GM23248 (cell line): ENCODE results near the gene TPGS1. TPM values are rescaled to one million over a fixed set of nuclear protein-coding genes. Genes with fewer than 3 reads are reported as not detected.

Experiments used
- DNase-seq: peaks from one replicate; pipeline ENCODE4 v3.0.0-alpha.2; 2015
- H2AFZ ChIP-seq: fragments of 200-600 bp; sonication (generic); 2 replicates; pipeline ENCODE4 v1.6.1; 2016; ENCODE audit warnings: antibody characterized with exemption
- H3F3A ChIP-seq: fragments of 200-600 bp; sonication (generic); 2 replicates; pipeline ENCODE4 v1.6.1; 2016; ENCODE audit warnings: mild to moderate bottlenecking, antibody characterized with exemption, mixed run types; ENCODE audit not compliant: insufficient read depth
- H3K27ac ChIP-seq: fragments of 200-600 bp; sonication (generic); 2 replicates; pipeline ENCODE4 v1.5.1; 2016; ENCODE audit warnings: mild to moderate bottlenecking
- H3K27me3 ChIP-seq: fragments of 200-600 bp; sonication (generic); replicated peaks from 2 replicates; pipeline ENCODE4 v1.6.1; 2016; ENCODE audit warnings: mild to moderate bottlenecking; ENCODE audit not compliant: insufficient read depth
- H3K36me3 ChIP-seq: fragments of 200-600 bp; sonication (generic); 2 replicates; pipeline ENCODE4 v1.6.1; 2016; ENCODE audit warnings: low read depth, mild to moderate bottlenecking
- H3K4me1 ChIP-seq: fragments of 200-600 bp; sonication (generic); 2 replicates; pipeline ENCODE4 v1.6.1; 2016; ENCODE audit warnings: mild to moderate bottlenecking; ENCODE audit not compliant: insufficient read depth
- H3K4me2 ChIP-seq: fragments of 200-600 bp; sonication (generic); one replicate; pipeline ENCODE4 v1.6.1; 2016; ENCODE audit warnings: mild to moderate bottlenecking; ENCODE audit not compliant: unreplicated experiment
- H3K4me3 ChIP-seq: fragments of 200-600 bp; sonication (generic); 2 replicates; pipeline ENCODE4 v1.5.1; 2016; ENCODE audit warnings: mild to moderate bottlenecking
- H3K79me2 ChIP-seq: fragments of 200-600 bp; sonication (generic); 2 replicates; pipeline ENCODE4 v1.6.1; 2016; ENCODE audit warnings: mild to moderate bottlenecking; ENCODE audit not compliant: insufficient read depth
- H3K9ac ChIP-seq: fragments of 200-600 bp; sonication (generic); 2 replicates; pipeline ENCODE4 v1.6.1; 2016; ENCODE audit warnings: mild to moderate bottlenecking
- H3K9me2 ChIP-seq: fragments of 200-600 bp; sonication (generic); 2 replicates; pipeline ENCODE4 v1.6.1; 2016; ENCODE audit warnings: mixed run types, mild to moderate bottlenecking, moderate library complexity; ENCODE audit not compliant: insufficient read depth
- H3K9me3 ChIP-seq: fragments of 200-600 bp; sonication (generic); one replicate; pipeline ENCODE4 v1.6.1; 2017; ENCODE audit warnings: low read depth
- H4K20me1 ChIP-seq: fragments of 200-600 bp; sonication (generic); 2 replicates; pipeline ENCODE4 v1.6.0; 2016; ENCODE audit not compliant: insufficient read depth
- EZH2 ChIP-seq: fragments of 200-600 bp; sonication (generic); IDR thresholded peaks from 2 replicates; pipeline ENCODE4 v1.6.1; 2018; ENCODE audit warnings: antibody characterized with exemption, mild to moderate bottlenecking; ENCODE audit not compliant: insufficient read depth, poor library complexity, severe bottlenecking
- EZH2phosphoT487 ChIP-seq: fragments of 200-600 bp; sonication (generic); IDR thresholded peaks from 2 replicates; pipeline ENCODE4 v1.6.1; 2018; ENCODE audit warnings: antibody characterized with exemption, moderate library complexity, mild to moderate bottlenecking, low read depth; ENCODE audit not compliant: insufficient read depth
- WGBS, 2 experiments: methylation state at CpG; one replicate each; pipeline ENCODE4 v1.1.6; 2015 to 2017; ENCODE audit warnings: low lambda C conversion rate in 2 of 2, low coverage in 1 of 2; ENCODE audit errors: missing lambda C conversion rate in 2 of 2; 5-methylcytosine and 5-hydroxymethylcytosine counted together
- in situ Hi-C: fragments of 300-500 bp; cut with MboI; formaldehyde crosslinking; loops from 2 replicates; pipeline ENCODE4 v1.15.0; 2020
- polyA plus RNA-seq: library from polyadenylated mRNA; unstranded; fragments of >200 nt; fragmentation: Nextera tagmentation; extraction: Ambion mirVana; gene quantifications from 2 replicates; pipeline ENCODE4 v1.2.1, GENCODE V29; 2016
- total RNA-seq: library from RNA; depleted of rRNA; stranded (reverse); fragments of >200 nt; shearing (Covaris generic); gene quantifications from 2 replicates; pipeline ENCODE4 v1.2.3, GENCODE V29; 2014

TPGS1 gene
- total and polyA plus RNA-seq, 2 experiments from 2014 or later = 22.0 to 60.5 TPM

GRCh38 chr19:463483-464207 is 43.7 kb upstream of the TPGS1 start:
- H2AFZ ChIP-seq = no peak overlapping the region
- no peak for DNase-seq
- no peak for TF ChIP-seq EZH2
- TF ChIP-seq EZH2phosphoT487 = no peak
- no peak overlapping the region for H3K4me3 ChIP-seq
- no peak overlapping the region for H3K27ac ChIP-seq
- H3K36me3 ChIP-seq = no peaks in the 10 kb centered on the region
- H3K4me2 ChIP-seq = no peak overlapping the region
- H3K9ac ChIP-seq = no peak overlapping the region
- no peaks in the 10 kb centered on the region for H3K4me1 ChIP-seq
- peaks cover 19% of the 10 kb centered on the region for H3K27me3 ChIP-seq
- no peaks in the 10 kb centered on the region for H3K79me2 ChIP-seq
- in situ Hi-C loops = no loop called here
- no peaks in the 10 kb centered on the region for H3K9me2 ChIP-seq
- no peaks in the 10 kb centered on the region for H3K9me3 ChIP-seq
- WGBS, 2 experiments = 72 to 73% methylated on average over 22 to 35 of the region's 35 CpGs
- no peaks in the 10 kb centered on the region for H3F3A ChIP-seq
- no peaks in the 10 kb centered on the region for H4K20me1 ChIP-seq

DNA sequence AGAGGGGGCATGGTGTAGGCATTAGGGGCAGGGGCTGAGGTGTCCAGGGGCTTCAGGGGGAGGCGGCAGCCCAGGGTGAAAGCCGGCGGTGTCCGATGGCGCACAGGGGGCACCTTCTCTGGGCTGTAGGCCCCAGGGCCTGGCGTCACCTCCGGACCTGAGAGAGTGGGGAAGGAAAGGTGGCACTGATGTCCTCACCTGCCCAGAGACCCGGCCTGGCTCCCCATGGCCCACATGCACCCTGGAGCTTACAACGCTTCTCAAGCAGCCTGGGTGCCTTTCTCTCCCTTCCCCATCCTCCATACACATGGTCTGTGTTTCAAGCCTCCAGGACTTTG is 43.1 kb upstream of the TPGS1 start:
- H3K79me2 ChIP-seq = no peaks in the 10 kb centered on the region
- in situ Hi-C loops = no loop called here
- no peaks in the 10 kb centered on the region for H3K9me2 ChIP-seq
- H4K20me1 ChIP-seq = no peaks in the 10 kb centered on the region
- no peak overlapping the region for H3K9ac ChIP-seq
- H3K27ac ChIP-seq = no peak overlapping the region
- H3K36me3 ChIP-seq = no peaks in the 10 kb centered on the region
- no peak overlapping the region for H2AFZ ChIP-seq
- 64 to 72% methylated on average over 7 to 8 of the region's 9 CpGs for WGBS, 2 experiments
- TF ChIP-seq EZH2phosphoT487 (no peak), EZH2 (no peak)
- H3F3A ChIP-seq = no peaks in the 10 kb centered on the region
- H3K4me3 ChIP-seq = no peak overlapping the region
- no peaks in the 10 kb centered on the region for H3K9me3 ChIP-seq
- DNase-seq = no peak
- no peaks in the 10 kb centered on the region for H3K4me1 ChIP-seq
- H3K4me2 ChIP-seq = no peak overlapping the region
- H3K27me3 ChIP-seq = peaks cover 19% of the 10 kb centered on the region

DNA sequence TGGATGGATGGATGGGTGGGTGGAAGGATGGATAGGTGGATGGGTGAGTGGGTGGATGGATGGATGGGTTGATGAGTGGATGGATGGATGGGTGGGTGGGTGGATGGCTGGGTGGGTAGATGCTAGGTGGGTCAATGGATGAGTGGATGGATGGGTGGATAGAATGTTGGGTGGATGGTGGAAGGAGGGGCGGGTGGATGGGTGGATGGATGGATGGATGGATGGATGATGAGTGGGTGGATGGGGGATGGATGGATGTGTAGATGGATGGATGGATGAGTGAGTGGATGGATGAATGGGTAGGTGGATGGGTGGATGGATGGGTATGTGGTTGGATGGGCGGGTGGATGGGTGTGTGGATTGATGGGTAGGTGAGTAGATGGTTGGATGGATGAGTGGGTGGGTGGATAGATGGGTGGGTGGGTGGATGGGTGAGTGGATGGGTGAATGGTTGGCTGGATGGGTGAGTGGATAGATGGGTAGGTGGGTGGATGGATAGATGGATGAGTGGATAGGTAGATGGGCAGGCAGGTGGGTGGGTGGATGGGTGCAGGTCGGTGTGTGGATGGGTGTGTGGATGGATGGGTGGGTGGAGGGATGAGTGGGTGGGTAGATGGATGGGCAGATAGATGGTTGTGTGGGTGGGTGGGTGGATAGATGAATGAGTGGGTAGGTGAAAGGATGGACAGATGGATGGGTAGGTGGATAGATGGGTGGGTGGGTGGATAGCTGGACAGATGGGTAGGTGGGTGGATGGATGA is 42.1 kb upstream of the TPGS1 start:
- TF ChIP-seq EZH2phosphoT487 (no peak), EZH2 (no peak)
- Histone ChIP-seq H3K9me3 (no peaks in the 10 kb centered on the region), H3K9ac (no peak overlapping the region), H3K36me3 (no peaks in the 10 kb centered on the region), H2AFZ (no peak overlapping the region), H3F3A (no peaks in the 10 kb centered on the region), H3K4me2 (no peak overlapping the region), H3K79me2 (no peaks in the 10 kb centered on the region), H4K20me1 (no peaks in the 10 kb centered on the region), H3K27me3 (peaks cover 19% of the 10 kb centered on the region), H3K27ac (no peak overlapping the region), H3K4me1 (no peaks in the 10 kb centered on the region), H3K4me3 (no peak overlapping the region), H3K9me2 (no peaks in the 10 kb centered on the region)
- in situ Hi-C loops = no loop called here
- no peak for DNase-seq
- WGBS, 2 experiments = 60 to 91% methylated on average over 1 to 3 of the region's 3 CpGs

- Histone ChIP-seq H3K9me2 (no peaks in the 10 kb centered on the region), H3K4me1 (no peaks in the 10 kb centered on the region), H3K36me3 (no peaks in the 10 kb centered on the region), H4K20me1 (no peaks in the 10 kb centered on the region), H3K9ac (no peak overlapping the region), H3K4me3 (no peak overlapping the region), H3K79me2 (no peaks in the 10 kb centered on the region), H2AFZ (no peak overlapping the region), H3K4me2 (no peak overlapping the region), H3F3A (no peaks in the 10 kb centered on the region), H3K27ac (no peak overlapping the region), H3K27me3 (peaks cover 3% of the 10 kb centered on the region; the same call in 1 of the 2 replicates), H3K9me3 (no peaks in the 10 kb centered on the region)
- DNase-seq = no peak
- in situ Hi-C loops = no loop called here
- WGBS, 2 experiments = 64% methylated on average over 11 of the region's 11 CpGs
- TF ChIP-seq EZH2phosphoT487 (no peak), EZH2 (no peak)
These were observed 39.7 kb upstream of the TPGS1 start for GRCh38 chr19:467554-467953.
